ENCODE results near the gene DCC. TPM values are rescaled to one million over a fixed set of nuclear protein-coding genes. Genes with fewer than 3 reads are reported as not detected.

Gene DCC
- total RNA-seq, 1 experiment from 2014 or later: not detected

DNA sequence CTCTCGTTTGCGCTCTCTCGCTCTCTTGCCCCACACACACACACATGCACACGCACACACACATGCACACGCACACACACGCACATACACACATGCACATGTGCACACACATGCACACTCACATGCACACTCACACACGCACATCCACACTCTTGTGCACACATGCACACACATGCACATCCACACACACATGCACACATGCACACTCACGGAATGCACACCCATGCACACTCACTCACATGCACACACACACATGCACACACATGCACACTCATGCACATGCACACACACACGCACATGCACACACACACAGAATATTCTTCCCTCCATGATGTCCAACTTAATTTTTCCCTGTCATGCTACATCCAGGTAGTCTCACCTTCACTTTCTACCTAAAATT lies 360.1 kb downstream of the DCC start:
- ATAC-seq: no peak
- DNase-seq: no peak
- ChIA-PET CTCF (no interaction called here), POLR2A (ENCODE audit: unreplicated experiment) (no interaction called here)
- no TSS peak for BruUV-seq (replicated peaks)
- H3K4me3 ChIP-seq (ENCODE audit: low read length): no peak overlapping the region
- no peak overlapping the region for H2AFZ ChIP-seq (ENCODE audit: low read length)
- no peak overlapping the region for H3K9ac ChIP-seq (ENCODE audit: low read length)
- no peaks in the 10 kb centered on the region for H3K4me1 ChIP-seq (ENCODE audit: insufficient read depth, low read length)
- H4K20me1 ChIP-seq (ENCODE audit: low read length): no peaks in the 10 kb centered on the region
- intact Hi-C loops (cut with micrococcal nuclease): no loop called here
- H3F3A ChIP-seq (ENCODE audit: low read length, unreplicated experiment): no peaks in the 10 kb centered on the region
- no peaks in the 10 kb centered on the region for H3K36me3 ChIP-seq (ENCODE audit: low read depth, low read length)
- TF ChIP-seq, protein P1, sequence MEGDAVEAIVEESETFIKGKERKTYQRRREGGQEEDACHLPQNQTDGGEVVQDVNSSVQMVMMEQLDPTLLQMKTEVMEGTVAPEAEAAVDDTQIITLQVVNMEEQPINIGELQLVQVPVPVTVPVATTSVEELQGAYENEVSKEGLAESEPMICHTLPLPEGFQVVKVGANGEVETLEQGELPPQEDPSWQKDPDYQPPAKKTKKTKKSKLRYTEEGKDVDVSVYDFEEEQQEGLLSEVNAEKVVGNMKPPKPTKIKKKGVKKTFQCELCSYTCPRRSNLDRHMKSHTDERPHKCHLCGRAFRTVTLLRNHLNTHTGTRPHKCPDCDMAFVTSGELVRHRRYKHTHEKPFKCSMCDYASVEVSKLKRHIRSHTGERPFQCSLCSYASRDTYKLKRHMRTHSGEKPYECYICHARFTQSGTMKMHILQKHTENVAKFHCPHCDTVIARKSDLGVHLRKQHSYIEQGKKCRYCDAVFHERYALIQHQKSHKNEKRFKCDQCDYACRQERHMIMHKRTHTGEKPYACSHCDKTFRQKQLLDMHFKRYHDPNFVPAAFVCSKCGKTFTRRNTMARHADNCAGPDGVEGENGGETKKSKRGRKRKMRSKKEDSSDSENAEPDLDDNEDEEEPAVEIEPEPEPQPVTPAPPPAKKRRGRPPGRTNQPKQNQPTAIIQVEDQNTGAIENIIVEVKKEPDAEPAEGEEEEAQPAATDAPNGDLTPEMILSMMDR (conservative IDR thresholded peaks at IDR 0.05; ENCODE audit: low read depth, low read length): no peak
- TF ChIP-seq EZH2phosphoT487 (IDR thresholded peaks at IDR 0.05; ENCODE audit: borderline replicate concordance, low read length): no peak
- TF ChIP-seq EZH2 (IDR thresholded peaks at IDR 0.05; ENCODE audit: low read length, unreplicated experiment): no peak
- H3K27me3 ChIP-seq (ENCODE audit: low read length): no peaks in the 10 kb centered on the region
- no peak overlapping the region for H3K4me2 ChIP-seq (ENCODE audit: low read length)
- H3K9me3 ChIP-seq (ENCODE audit: low read length): 0 out of 2 replicates have a peak, but pooled peaks cover 3% of the 10 kb centered on the region
- no peaks in the 10 kb centered on the region for H3K79me2 ChIP-seq (ENCODE audit: low read length)
- no peaks in the 10 kb centered on the region for H3K9me2 ChIP-seq (replicated peaks; ENCODE audit: low read length)
- no peak overlapping the region for H3K27ac ChIP-seq (ENCODE audit: low read length)

DNA sequence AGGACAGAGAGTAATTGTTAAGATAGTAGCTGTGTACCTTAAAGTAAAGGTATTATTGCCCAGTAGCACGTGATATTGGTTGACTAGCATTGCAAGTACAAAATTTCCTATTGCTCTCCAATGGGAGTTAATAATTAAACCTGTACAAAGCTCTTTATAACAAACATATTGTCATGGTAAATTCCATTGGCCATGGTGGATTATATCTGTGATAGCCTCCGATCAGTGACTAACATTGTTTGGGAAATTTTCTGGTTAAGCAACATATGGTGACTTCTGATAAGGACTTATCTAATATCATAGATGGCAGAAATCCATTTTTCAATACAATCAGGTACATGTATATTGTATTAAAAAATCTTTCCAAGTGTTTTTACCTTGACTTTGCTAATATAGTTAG lies 360.8 kb downstream of the DCC start:
- Histone ChIP-seq H2AFZ (ENCODE audit: low read length) (no peak overlapping the region), H3K79me2 (ENCODE audit: low read length) (no peaks in the 10 kb centered on the region), H3F3A (ENCODE audit: low read length, unreplicated experiment) (no peaks in the 10 kb centered on the region), H3K4me3 (ENCODE audit: low read length) (no peak overlapping the region), H3K4me1 (ENCODE audit: insufficient read depth, low read length) (no peaks in the 10 kb centered on the region), H3K36me3 (ENCODE audit: low read depth, low read length) (no peaks in the 10 kb centered on the region), H3K4me2 (ENCODE audit: low read length) (no peak overlapping the region), H4K20me1 (ENCODE audit: low read length) (no peaks in the 10 kb centered on the region), H3K9ac (ENCODE audit: low read length) (no peak overlapping the region), H3K9me2 (replicated peaks; ENCODE audit: low read length) (no peaks in the 10 kb centered on the region), H3K27ac (ENCODE audit: low read length) (no peak overlapping the region), H3K9me3 (ENCODE audit: low read length) (0 out of 2 replicates have a peak, but pooled peaks cover 3% of the 10 kb centered on the region), H3K27me3 (ENCODE audit: low read length) (no peaks in the 10 kb centered on the region)
- intact Hi-C loops (cut with micrococcal nuclease): no loop called here
- no TSS peak for BruUV-seq (replicated peaks)
- ATAC-seq: no peak
- DNase-seq: no peak
- POLR2A ChIA-PET (ENCODE audit: unreplicated experiment): no interaction called here
- CTCF ChIA-PET: no interaction called here
- TF ChIP-seq, protein P1 (conservative IDR thresholded peaks at IDR 0.05; ENCODE audit: low read depth, low read length): no peak
- TF ChIP-seq EZH2 (IDR thresholded peaks at IDR 0.05; ENCODE audit: low read length, unreplicated experiment) (no peak), EZH2phosphoT487 (IDR thresholded peaks at IDR 0.05; ENCODE audit: borderline replicate concordance, low read length) (no peak)

DNA sequence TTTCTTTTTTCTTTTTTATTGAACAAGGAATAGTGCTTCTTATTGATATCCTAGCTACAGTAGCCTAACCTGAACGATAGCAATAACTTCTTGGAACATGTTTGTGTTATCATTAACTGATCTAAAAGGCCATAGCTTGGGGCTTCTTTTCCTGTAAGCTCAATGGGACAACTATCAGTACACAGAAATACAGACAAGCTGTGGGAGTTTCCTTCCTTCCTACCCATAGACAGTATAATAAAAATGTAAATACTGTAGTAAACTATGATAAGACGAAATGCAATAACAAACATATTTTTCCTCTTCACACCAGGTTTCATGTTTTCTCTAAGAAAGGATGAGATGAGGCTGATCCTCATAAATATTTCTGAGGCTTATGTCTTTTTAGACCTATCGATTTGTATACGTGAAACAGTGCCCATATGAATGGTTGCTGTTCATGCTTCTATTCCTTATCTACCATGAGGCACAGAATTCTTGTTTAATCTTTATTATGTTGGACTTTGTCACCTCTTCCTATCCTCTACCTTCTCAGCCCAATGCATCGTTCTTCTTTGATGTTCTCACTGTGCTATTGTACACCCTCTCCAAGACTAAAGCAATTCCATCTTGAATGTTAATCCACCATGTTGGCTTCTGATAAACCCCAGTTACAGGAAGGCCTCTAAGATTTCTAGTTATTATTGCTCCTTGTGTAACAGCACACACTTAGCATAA lies 361.4 kb downstream of the DCC start:
- H3F3A ChIP-seq (ENCODE audit: low read length, unreplicated experiment): no peaks in the 10 kb centered on the region
- H3K79me2 ChIP-seq (ENCODE audit: low read length): no peaks in the 10 kb centered on the region
- H3K9me2 ChIP-seq (replicated peaks; ENCODE audit: low read length): no peaks in the 10 kb centered on the region
- no peak overlapping the region for H3K27ac ChIP-seq (ENCODE audit: low read length)
- no peaks in the 10 kb centered on the region for H4K20me1 ChIP-seq (ENCODE audit: low read length)
- ChIA-PET POLR2A (ENCODE audit: unreplicated experiment) (no interaction called here), CTCF (no interaction called here)
- 0 out of 2 replicates have a peak, but pooled peaks cover 3% of the 10 kb centered on the region for H3K9me3 ChIP-seq (ENCODE audit: low read length)
- no peaks in the 10 kb centered on the region for H3K36me3 ChIP-seq (ENCODE audit: low read depth, low read length)
- no peaks in the 10 kb centered on the region for H3K4me1 ChIP-seq (ENCODE audit: insufficient read depth, low read length)
- H3K4me3 ChIP-seq (ENCODE audit: low read length): no peak overlapping the region
- DNase-seq: no peak
- H3K27me3 ChIP-seq (ENCODE audit: low read length): no peaks in the 10 kb centered on the region
- no peak overlapping the region for H3K4me2 ChIP-seq (ENCODE audit: low read length)
- no peak for ATAC-seq
- intact Hi-C loops (cut with micrococcal nuclease): no loop called here
- no peak overlapping the region for H2AFZ ChIP-seq (ENCODE audit: low read length)
- no TSS peak for BruUV-seq (replicated peaks)
- no peak overlapping the region for H3K9ac ChIP-seq (ENCODE audit: low read length)
- TF ChIP-seq, protein P1 (conservative IDR thresholded peaks at IDR 0.05; ENCODE audit: low read depth, low read length): no peak
- no peak for TF ChIP-seq EZH2 (IDR thresholded peaks at IDR 0.05; ENCODE audit: low read length, unreplicated experiment)
- TF ChIP-seq EZH2phosphoT487 (IDR thresholded peaks at IDR 0.05; ENCODE audit: borderline replicate concordance, low read length): no peak

All from PC-3 (cell line).